HG02970 (cell line): Measurements from ENCODE around the gene TCEANC.
"Not testable (repeated sequence)": the region's sequence is repeated elsewhere in the genome, so short reads cannot be mapped to it uniquely, and the experiment has no call there.

Source experiments
- ATAC-seq: cut with Tn5 transposase; IDR thresholded peaks from one replicate; pipeline ENCODE4 v1.9.1; 2021; ENCODE audit warnings: mild to moderate bottlenecking, moderate library complexity, moderate number of reproducible peaks; ENCODE audit not compliant: unreplicated experiment, low FRiP score

The TCEANC gene

GRCh38 chrX:13654116-13654515 lies 1.2 kb downstream of the TCEANC start:
- ATAC-seq, result no peak

GRCh38 chrX:13655674-13656073 lies 2.7 kb downstream of the TCEANC start:
- ATAC-seq, result no peak

- ATAC-seq, result no peak
Measured at GRCh38 chrX:13658602-13659001, 5.7 kb downstream of the TCEANC start.

- ATAC-seq, result no peak
Measured at GRCh38 chrX:13659063-13659462, 6.1 kb downstream of the TCEANC start.

GRCh38 chrX:13661735-13662288 lies 8.9 kb downstream of the TCEANC start:
- ATAC-seq, result no peak

GRCh38 chrX:13662355-13662791 lies 9.4 kb downstream of the TCEANC start:
- no peak for ATAC-seq

- ATAC-seq, result no peak
Measured at GRCh38 chrX:13664020-13664419, 11.1 kb downstream of the TCEANC start.

GRCh38 chrX:13666836-13667235 lies 13.9 kb downstream of the TCEANC start:
- no peak for ATAC-seq

GRCh38 chrX:13667919-13668318 lies 15.0 kb downstream of the TCEANC start:
- ATAC-seq, result no peak

- ATAC-seq, result peak; percentile 76
Measured at GRCh38 chrX:13669246-13669737, 16.4 kb downstream of the TCEANC start.

GRCh38 chrX:13669755-13670154 lies 16.8 kb downstream of the TCEANC start:
- not testable (repeated sequence) for ATAC-seq

GRCh38 chrX:13670197-13670596 lies 17.3 kb downstream of the TCEANC start:
- ATAC-seq, result no peak

GRCh38 chrX:13673016-13673415 lies 20.1 kb downstream of the TCEANC start:
- no peak for ATAC-seq

- no peak for ATAC-seq
Measured at GRCh38 chrX:13676885-13677284, 23.9 kb downstream of the TCEANC start.

GRCh38 chrX:13679700-13680099 lies 26.8 kb downstream of the TCEANC start:
- not testable (repeated sequence) for ATAC-seq

GRCh38 chrX:13681595-13681994 lies 28.7 kb downstream of the TCEANC start:
- no peak for ATAC-seq

GRCh38 chrX:13684361-13684760 lies 31.4 kb downstream of the TCEANC start:
- ATAC-seq, result no peak

GRCh38 chrX:13685126-13685763 lies 32.3 kb downstream of the TCEANC start:
- no peak for ATAC-seq

- ATAC-seq, result no peak
Measured at GRCh38 chrX:13687203-13687602, 34.3 kb downstream of the TCEANC start.

GRCh38 chrX:13688384-13688957 lies 35.5 kb downstream of the TCEANC start:
- no peak for ATAC-seq

- peak; percentile 75 for ATAC-seq
Measured at GRCh38 chrX:13688958-13689740, 36.2 kb downstream of the TCEANC start, which contains the start of gene RAB9A. Gene RAB9A, plus strand, starts transcription at chrX:13689128. Its CDS starts 19,619 bp downstream, at chrX:13708747.
